Measurements from ENCODE around the gene ARVCF.

The ARVCF gene

GRCh38 chr22:20029550-20030225 is 13.1 kb upstream of the ARVCF start:
- no peak for DNase-seq

DNA sequence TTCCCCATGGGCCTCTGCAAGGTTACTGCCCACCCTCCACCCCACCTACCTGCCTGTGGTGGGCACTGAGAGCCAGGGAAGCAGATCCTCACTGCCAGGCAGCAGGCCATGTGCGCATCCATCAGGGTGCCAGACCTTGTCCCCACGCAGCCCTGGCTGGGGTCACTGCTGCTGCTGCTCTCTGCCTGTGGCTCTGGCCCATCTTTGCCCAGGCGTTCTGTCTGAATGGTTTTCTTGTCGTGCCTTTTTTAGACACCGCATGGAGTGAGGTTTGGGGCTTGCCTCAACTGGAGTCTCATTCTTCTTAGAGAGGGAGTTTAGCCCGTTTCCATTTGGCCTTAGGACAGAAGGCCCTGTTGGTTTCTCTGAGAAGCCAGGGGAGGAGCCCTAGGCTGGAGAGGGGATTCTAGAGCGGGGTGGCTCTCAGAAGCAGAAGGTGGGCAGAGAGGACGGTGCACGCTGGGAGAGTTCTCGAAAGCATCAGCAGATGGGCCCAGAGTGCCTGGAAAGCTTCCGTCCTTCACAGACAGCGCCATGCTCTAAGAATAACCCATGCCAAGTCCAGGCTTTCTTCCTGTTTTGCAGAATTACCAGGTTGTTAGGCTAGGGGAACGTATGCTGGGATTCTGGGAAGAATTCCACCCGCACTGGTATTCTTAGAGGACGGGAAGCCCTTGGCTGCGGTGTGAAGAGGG is 12.4 kb upstream of the ARVCF start:
- DNase-seq: no peak

GRCh38 chr22:20027966-20028854 is 11.6 kb upstream of the ARVCF start:
- DNase-seq: no peak

DNA sequence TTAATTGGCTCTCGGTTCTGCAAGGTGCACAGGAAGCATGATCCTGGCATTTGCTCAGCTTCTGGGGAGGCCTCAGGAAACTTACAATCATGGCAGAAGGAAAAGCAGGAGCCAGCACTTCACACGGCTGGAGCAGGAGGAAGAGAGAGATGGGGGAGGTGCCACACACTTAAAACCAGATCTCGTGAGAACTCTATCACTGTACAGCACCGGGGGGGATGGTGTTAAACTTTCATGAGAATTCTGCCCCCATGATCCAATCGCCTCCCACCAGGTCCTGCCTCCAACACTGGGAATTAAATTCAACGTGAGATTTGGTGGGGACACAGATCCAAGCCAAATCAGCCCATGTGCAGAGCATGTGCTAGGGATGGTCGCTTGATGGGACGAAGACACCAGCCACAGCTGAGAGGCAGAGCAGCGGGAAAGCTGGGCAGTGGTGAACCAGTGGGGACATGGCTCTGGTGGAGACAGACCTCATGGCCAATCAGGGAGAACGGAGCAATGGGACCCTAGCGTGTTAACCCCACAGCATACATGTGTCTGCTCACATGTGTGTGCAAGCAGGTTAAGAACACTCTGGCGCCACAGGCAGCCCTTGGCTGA is 10.5 kb upstream of the ARVCF start:
- DNase-seq: no peak

DNA sequence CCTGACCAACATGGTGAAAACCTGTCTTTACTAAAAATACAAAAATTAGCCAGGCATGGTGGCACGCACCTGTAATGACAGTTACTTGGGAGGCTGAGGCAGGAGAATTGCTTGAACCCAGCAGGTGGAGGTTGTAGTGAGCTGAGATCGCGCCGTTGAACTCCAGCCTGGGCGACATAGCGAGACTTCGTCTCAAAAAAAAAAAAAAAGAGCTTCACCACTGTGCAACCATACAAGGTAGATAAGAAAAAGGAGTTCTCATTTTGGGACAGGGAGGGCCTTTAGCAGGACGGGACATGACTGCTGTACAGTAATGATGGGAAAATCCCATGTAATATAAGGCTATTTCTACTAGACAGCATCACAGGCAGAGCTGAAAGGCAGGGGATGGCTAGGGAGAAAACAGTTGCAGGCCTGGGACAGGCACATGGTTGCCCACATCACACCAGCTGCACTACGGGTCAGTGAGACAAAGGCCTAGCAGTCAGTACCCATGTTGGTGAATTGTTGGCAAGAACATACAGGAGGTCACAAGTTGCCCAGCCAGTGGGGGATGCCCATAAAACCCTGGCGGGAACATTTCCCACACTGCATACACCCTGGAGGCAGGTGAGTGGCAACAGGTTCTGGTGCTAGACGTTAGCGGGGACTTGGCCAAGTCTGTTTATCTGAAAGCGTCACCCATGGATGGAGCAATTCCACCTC is 9.7 kb upstream of the ARVCF start:
- no peak for DNase-seq

DNA sequence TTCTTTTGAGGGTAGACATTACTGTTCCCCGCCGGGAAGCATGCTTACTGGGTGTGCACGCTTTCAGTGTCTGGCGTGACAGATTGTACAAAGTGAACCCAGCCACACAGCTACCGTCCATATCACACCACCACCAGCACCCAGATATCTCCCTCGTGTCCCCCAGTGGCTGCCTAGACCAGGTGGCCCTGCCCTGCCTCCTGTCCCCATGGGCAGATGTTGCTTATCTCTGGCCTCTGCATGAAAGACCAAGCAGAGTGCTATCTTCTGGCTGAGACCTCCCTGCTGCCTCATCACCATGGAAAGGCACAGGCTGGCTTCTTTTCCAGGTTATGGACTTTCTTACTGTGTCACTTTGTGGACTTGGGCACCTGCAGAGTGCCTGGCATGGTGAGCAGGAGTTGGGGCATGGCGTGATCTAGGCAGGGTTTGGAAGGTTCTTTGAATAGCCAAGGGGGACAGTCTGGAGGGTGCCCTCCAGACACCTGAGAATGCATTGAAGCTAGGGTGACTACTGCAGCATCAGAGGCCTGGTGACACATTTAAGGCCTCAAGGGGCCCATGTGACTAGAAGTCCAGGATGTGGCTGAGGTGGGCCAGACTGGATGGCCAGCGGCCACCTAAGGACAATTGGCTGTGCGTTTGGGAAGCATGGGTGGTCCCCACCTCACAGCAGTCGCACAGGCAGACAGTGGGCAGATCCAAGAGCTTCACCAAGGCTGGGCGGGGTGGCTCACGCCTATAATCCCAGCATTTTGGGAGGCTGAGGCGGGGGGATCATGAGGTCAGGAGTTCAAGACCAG is 9.0 kb upstream of the ARVCF start:
- no peak for DNase-seq

- DNase-seq: no peak
These were observed 8.2 kb upstream of the ARVCF start for GRCh38 chr22:20024650-20025397.

GRCh38 chr22:20024225-20024624 is 7.6 kb upstream of the ARVCF start:
- DNase-seq: no peak

DNA sequence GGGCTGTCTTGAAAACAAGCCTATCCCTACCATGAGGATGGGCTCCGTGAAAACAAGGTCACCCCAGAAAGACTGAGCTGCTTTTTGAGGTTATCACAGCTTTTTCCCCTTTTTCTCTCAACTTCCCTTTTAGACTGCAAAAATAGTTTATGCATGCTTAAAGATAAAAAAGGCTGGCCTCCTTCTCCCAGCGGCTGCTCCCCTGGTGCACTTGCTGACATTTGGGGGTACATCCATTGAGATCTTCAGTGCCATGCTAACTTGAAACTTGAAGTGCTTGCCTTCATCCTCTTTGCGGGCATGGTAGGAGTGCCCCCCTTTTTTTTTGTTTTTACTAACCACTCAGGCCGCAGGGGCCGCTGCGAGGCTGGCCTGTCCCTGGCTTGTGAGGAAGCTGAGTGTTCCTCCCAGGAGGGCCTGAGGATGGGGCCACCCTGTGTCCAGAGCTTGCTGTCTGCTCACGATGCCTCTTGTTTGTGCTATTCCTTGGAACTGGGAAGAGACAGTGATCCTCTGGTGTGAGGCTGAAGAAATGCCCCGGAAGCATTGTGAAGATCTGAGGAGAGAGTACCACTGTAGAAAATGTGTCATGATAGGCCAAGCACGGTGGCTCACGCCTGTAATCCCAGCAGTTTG is 6.5 kb upstream of the ARVCF start:
- no peak for DNase-seq

- no peak for DNase-seq
These were observed 5.8 kb upstream of the ARVCF start for GRCh38 chr22:20022231-20022977.

GRCh38 chr22:20021196-20022181 is 4.9 kb upstream of the ARVCF start:
- no peak for DNase-seq

DNA sequence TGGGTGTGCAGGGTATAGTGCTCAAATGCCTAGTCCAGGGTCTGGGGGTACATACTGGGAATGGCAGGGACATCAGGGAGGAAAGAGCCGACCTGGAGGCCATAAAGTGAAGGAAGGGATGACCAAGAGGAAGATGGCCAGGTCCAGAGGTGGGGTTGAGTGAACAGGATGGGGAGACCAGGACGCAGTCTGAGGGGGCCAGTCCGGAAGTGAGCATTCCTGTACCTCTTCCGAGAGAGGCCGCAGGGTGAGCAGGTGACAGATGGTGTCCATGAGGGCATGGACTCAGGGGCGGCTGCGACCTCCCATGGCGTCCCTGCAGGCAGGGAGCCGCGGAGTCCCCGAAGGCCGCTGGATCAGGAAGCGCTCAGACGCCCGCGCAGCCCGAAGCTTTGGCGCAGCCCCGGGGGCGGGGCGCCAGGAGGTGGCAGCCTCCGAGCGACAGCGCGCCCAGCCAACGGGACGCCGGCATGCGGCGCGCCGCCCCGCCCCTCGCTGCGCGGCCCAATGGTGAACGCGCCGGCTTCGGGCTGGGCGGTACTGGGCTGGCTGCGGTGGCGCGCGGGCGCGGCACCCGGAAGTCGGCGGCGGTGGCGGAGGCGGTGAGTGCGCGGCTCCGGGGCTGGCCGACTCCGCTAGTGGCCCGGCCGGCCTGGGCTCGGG is 4.0 kb upstream of the ARVCF start, which contains the start of gene TANGO2:
TANGO2 (plus strand) TSS at position 578 of the 663 bp plus-strand sequence. CDS start 15,689 bp downstream, outside the sequence.
- peak; percentile 58 for DNase-seq

- no peak for DNase-seq
These were observed 3.3 kb upstream of the ARVCF start for GRCh38 chr22:20019661-20020532.

- DNase-seq: no peak
These were observed 1.4 kb upstream of the ARVCF start for GRCh38 chr22:20018001-20018400.

DNA sequence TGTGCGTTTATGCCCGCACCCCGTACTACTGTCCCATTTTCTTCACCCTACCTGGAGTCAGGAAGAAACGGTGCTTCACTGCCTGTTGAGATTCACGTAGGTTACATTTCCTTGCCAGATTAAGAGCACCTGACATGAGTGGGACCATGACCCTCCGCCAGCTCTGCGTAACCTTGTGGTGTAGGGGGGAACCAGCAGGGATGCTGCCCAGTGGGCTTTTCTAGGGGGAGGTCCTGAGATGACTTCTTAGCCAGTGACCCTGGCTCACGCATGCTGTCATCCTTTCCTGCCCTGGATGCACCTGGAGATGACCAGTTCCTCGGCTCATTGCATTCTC is 967 bp upstream of the ARVCF start:
- DNase-seq: no peak

DNA sequence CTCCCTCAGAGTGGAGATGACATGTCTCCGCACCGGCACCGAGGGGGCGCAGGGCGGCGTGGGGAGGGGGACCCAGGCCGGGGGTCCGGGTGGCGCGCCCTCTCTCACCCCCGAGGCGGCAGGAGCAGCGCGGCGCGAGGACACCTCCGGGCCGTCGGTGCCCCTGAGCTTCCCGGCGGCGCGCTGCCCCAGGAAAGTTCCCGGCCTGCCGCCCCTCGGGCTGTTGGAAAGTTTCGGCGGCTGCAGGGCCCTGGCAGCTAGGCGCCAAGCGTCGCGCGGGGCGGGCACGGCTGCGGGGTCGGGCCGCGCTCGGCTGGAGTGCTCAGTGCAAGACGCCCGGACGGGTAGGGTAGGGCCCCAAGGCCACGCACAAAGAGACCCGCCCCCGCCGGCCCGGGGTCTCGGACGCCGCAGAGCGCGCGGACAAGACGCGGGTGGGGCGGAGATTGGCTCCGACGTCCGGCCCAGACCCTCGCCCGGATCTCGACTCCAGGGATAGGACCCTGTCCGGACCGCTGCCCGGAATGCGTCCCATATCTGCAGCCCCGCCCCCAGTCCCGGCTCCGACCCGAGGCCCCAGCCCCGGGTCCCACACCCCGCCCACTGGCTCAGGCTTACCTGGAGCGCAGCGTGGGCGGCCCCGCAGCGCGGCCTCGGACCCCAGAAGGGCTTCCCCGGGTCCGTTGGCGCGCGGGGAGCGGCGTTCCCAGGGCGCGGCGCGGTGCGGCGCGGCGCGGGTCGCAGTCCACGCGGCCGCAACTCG is 471 bp downstream of the ARVCF start:
- DNase-seq: no peak
